Raji (cell line): ENCODE measurements around the gene TRAPPC3.
A peak's percentile ranks its signal among the peaks of the same experiment; 100 is the strongest.

Experiments used
- POLR2A ChIP-seq: IDR thresholded peaks from 2 replicates; pipeline ENCODE4 v1.6.1; 2011; ENCODE audit warnings: low read depth, low read length, control low read depth; ENCODE audit not compliant: insufficient read depth

Gene TRAPPC3

DNA sequence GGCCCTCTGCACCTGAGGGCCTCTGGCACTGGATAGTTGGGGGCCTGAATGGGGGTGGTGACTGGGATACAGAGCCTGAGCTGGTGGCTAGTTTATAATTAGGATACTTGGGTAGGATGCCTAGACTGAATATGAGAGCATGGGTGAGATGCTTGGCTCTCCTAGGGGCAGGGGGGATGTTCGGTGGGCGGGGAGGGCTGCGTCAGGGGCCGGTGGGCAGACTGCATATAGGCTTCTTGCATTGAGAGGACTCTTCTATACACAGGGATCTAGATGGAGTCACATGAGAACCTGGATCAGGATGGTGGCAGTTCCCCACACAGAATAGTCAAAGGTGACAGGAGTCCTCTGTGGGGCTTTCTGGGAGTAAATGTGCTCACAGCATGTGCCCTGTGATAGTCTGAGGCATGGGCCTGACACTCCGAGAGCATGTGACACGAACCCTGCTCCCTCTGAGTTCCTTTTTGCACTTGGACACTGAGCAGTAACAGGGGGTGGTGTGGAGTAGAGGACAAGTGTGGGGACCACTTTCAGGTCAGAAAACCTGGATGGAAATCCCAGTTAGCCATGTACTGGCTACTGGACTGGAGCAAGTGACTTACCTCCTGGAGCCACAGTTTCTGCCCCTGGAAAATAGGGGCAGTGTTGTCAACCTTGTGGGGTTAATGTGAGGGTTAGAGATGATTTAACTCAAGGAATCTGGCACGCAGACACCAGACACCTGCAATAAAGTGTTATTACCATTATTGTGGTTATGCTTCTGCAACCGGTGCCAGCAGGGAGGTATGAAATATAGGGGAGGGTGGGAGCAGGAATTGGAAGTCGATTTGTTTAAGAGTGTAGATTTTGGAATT, 8.9 kb upstream of the TRAPPC3 start:
- no peak for TF ChIP-seq POLR2A

DNA sequence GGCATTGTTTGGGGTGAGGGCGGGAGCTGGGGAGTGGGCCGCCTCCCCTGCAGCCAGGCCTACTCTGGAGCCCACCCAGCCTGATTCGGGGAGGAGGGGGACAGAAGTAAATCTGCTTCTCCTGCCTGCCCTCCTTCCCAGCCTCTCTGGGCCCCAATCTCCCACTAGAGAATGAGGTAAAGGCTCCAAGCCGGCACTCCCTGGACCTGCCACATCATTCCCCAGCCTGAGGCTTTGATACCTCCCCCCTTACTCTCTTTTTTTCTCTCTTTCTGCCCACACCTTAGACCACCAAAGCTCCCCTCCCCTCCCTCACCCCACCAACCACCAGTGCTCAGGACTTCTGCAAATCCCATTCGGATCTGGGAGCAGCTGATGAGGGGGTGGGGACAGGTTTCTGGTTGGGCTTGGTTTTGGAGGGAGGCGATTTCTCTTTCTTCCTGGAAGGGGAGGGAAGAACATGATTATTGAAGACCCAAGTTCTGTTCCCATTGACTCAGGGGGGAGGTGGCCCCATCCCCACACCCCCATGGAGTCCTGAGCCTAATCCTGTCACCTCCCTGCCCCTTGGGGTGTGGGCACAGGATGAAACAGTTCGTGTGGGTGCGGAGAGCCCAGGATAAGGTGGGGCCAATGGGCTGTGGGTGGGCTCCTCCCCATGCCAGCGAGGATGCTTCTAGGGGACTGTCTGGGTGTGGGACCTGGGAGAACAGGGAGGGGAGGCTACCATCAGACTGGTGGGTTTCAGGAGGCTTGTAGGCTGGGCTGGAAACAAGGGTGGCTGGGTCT, 8.0 kb upstream of the TRAPPC3 start:
- no peak for TF ChIP-seq POLR2A

DNA sequence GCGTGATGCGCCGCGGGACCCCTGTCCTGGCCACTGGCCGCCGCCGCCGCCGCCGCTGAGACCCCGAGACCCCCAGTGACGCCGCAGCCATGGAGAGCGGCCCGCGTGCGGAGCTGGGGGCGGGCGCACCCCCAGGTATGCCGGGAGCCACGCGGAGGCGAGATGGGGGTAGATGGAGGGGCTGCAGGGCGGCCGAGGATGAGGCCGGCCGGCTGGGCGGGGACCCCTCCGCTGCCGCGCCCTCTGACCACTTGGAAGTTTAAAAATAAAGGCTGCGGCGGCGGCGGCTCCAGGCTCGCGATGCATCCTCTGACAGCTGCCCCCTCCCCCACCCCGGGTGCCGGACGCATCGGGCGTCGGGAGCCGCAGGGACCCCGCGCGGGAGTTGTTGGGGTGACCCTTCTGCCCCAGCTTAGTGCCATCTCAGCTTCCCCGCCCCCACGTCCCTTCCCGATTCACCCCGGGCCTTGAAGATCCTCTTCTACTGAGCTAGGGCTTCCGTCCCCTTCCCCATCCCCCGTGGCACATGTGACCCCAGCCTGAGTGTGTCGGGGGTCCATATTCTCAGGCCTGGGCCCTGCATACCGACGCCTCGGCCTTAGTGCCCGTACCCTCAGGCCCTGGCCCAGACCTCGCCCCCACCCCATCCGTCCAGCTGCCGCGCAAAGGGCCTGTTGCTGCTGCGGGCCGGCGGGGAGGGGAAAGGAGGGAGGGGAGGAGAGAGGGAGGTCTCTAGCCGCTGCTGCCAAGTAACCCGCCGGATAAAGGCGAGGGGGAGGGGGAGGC, 7.2 kb upstream of the TRAPPC3 start:
- peak; percentile 63 for TF ChIP-seq POLR2A

DNA sequence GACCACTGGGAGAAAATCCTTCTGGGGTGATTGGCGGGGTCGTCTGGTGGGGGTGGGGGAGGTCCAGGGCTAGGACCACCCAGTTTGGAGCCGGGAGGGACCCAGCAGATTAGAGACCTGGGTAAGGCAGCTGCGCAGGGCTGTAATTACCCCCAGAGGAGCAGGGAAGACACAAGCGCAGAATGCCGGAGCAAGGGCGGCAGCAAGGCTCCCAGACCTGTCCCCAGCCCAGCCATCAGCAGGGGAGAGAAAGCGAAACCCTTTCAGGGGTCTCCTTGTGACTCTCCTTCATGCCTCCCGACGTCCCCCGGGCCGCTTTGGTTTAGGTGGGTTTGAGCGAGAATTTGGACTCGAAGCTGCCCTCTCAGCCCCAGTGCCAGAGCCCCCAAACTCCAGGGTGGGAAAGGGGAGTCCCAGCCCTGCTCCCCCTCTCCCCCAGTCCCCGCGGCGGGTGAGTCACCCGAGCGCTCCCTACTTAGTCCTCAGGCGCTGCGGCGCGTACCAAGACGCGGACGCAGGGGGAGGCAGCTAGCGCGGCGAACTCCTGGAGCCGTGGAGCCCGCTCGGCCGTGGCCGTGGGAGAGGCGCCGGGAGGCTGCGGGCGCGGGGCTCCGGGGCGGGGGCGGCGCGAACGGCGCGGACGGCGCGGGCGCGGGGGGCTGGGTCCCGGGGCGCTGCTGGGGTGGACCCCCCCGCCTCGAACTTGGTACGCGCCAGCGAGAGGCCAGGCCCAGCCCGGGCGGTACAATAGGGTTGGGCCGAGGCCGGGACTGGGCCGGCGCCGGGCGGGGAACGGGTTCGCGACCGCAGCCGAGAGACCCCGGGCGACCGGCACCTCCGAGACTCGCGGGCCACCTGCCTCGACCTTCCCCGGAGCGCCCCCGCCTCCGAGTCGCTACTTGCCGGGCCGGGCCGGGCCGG, 6.4 kb upstream of the TRAPPC3 start, which contains the start of gene MAP7D1:
Gene MAP7D1 (plus strand): TSS at position 753 of the 921 bp plus-strand sequence. CDS start 258 bp downstream, outside the sequence.
- peak; percentile 90 for TF ChIP-seq POLR2A

GRCh38 chr1:36154765-36155407, 5.6 kb upstream of the TRAPPC3 start:
- no peak for TF ChIP-seq POLR2A

- no peak for TF ChIP-seq POLR2A
Measured at GRCh38 chr1:36154335-36154734, 5.0 kb upstream of the TRAPPC3 start.

DNA sequence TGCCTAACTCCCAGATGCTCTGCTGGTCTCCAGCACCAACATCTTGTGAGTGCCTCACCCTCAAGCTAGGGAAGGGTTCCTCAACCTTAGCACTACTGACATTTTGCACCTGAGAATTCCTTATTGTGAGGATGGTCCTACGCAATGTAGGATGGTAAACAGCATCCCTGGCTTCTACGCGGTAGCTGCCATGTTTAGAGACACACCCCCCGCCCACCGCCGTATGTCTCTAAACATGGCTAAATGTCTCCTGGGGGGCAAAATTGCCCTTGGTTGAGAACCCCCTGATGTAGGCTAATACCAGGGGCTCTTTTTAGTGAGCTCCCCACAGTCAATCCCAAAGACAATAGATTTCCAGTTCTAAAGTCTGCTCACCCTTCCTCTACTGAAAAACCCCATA, 4.2 kb upstream of the TRAPPC3 start:
- TF ChIP-seq POLR2A, result no peak

- peak; percentile 48; the same call in 1 of the 2 replicates for TF ChIP-seq POLR2A
Measured at GRCh38 chr1:36151845-36152203, 2.5 kb upstream of the TRAPPC3 start.

- TF ChIP-seq POLR2A, result no peak
Measured at GRCh38 chr1:36151134-36151844, 2.0 kb upstream of the TRAPPC3 start.

- peak; percentile 33; the same call in 1 of the 2 replicates for TF ChIP-seq POLR2A
Measured at GRCh38 chr1:36150296-36151133, 1.2 kb upstream of the TRAPPC3 start.

GRCh38 chr1:36149973-36150295, 648 bp upstream of the TRAPPC3 start:
- TF ChIP-seq POLR2A, result no peak

GRCh38 chr1:36148821-36149236, 457 bp downstream of the TRAPPC3 start:
- no peak for TF ChIP-seq POLR2A
